Erythroblast (primary cell): ENCODE measurements around the gene NKPD1.

Experiments used
- GATA1 ChIP-seq: IDR thresholded peaks from 2 replicates; pipeline ENCODE4 v1.6.1; 2011; ENCODE audit warnings: low read depth, mild to moderate bottlenecking, control low read depth, low read length, moderate library complexity
- POLR2A ChIP-seq: IDR thresholded peaks from 2 replicates; pipeline ENCODE4 v1.6.1; 2011; ENCODE audit warnings: mild to moderate bottlenecking, low read length

- TF ChIP-seq POLR2A (no peak), GATA1 (no peak)
Observed at GRCh38 chr19:45142726-45143110, 18.1 kb downstream of the NKPD1 start.
